GM19238 (cell line): ENCODE data around the gene RBMS3.

ENCODE experiments used
- DNase-seq: peaks from one replicate; pipeline ENCODE4 v3.0.0; 2011; ENCODE audit warnings: low spot score; ENCODE audit not compliant: insufficient read length

RBMS3 gene

GRCh38 chr3:29612536-29612935 lies 331.7 kb downstream of the RBMS3 start:
- DNase-seq, result no peak

- DNase-seq, result no peak
Measured at GRCh38 chr3:29614954-29615353, 334.1 kb downstream of the RBMS3 start.

- no peak for DNase-seq
Measured at GRCh38 chr3:29618395-29619282, 337.8 kb downstream of the RBMS3 start.

GRCh38 chr3:29619676-29620075 lies 338.8 kb downstream of the RBMS3 start:
- DNase-seq, result no peak

- no peak for DNase-seq
Measured at GRCh38 chr3:29627136-29628117, 346.6 kb downstream of the RBMS3 start.

- no peak for DNase-seq
Measured at GRCh38 chr3:29628795-29629194, 347.9 kb downstream of the RBMS3 start.

- DNase-seq, result no peak
Measured at GRCh38 chr3:29635888-29636287, 355.0 kb downstream of the RBMS3 start.

GRCh38 chr3:29637068-29637467 lies 356.2 kb downstream of the RBMS3 start:
- DNase-seq, result no peak

GRCh38 chr3:29639578-29640290 lies 358.9 kb downstream of the RBMS3 start:
- no peak for DNase-seq

GRCh38 chr3:29642393-29643033 lies 361.6 kb downstream of the RBMS3 start:
- no peak for DNase-seq

GRCh38 chr3:29643034-29643425 lies 362.2 kb downstream of the RBMS3 start:
- no peak for DNase-seq

GRCh38 chr3:29644261-29644660 lies 363.4 kb downstream of the RBMS3 start:
- no peak for DNase-seq

GRCh38 chr3:29644956-29645636 lies 364.2 kb downstream of the RBMS3 start:
- no peak for DNase-seq

- DNase-seq, result no peak
Measured at GRCh38 chr3:29646043-29646442, 365.2 kb downstream of the RBMS3 start.

GRCh38 chr3:29649815-29650547 lies 369.1 kb downstream of the RBMS3 start:
- DNase-seq, result no peak

- DNase-seq, result no peak
Measured at GRCh38 chr3:29653680-29654079, 372.8 kb downstream of the RBMS3 start.

- DNase-seq, result no peak
Measured at GRCh38 chr3:29655015-29655747, 374.3 kb downstream of the RBMS3 start.

- no peak for DNase-seq
Measured at GRCh38 chr3:29665688-29666087, 384.8 kb downstream of the RBMS3 start.

GRCh38 chr3:29668233-29668632 lies 387.4 kb downstream of the RBMS3 start:
- DNase-seq, result no peak
